Smooth muscle cell (in vitro differentiated cells): ENCODE results near the gene RIMS1. TPM values are rescaled to one million over a fixed set of nuclear protein-coding genes. Genes with fewer than 3 reads are reported as not detected.

Source experiments
- DNase-seq: peaks from one replicate; lab custom pipeline; 2025; ENCODE audit not compliant: unreplicated experiment; lab: John Stamatoyannopoulos, UW
- H2AFZ ChIP-seq: fragments of 200-600 bp; sonication (generic); 2 replicates; pipeline ENCODE4 v1.6.0; 2016; ENCODE audit warnings: antibody characterized with exemption, low read depth, mild to moderate bottlenecking
- H3F3A ChIP-seq: fragments of 200-600 bp; sonication (generic); 2 replicates; pipeline ENCODE4 v1.6.0; 2017; ENCODE audit warnings: antibody characterized with exemption, low read depth
- H3K27ac ChIP-seq: fragments of 200-600 bp; sonication (generic); 2 replicates; pipeline ENCODE4 v1.5.1; 2016; ENCODE audit warnings: low read depth, mild to moderate bottlenecking
- H3K27me3 ChIP-seq: fragments of 200-600 bp; sonication (generic); 2 replicates; pipeline ENCODE4 v1.6.1; 2016; ENCODE audit warnings: low read depth, mild to moderate bottlenecking
- H3K36me3 ChIP-seq: fragments of 200-600 bp; sonication (generic); 2 replicates; pipeline ENCODE4 v1.5.1; 2016; ENCODE audit warnings: low read depth
- H3K4me1 ChIP-seq: fragments of 200-600 bp; sonication (generic); 2 replicates; pipeline ENCODE4 v1.5.1; 2016; ENCODE audit warnings: low read depth
- H3K4me2 ChIP-seq: fragments of 200-600 bp; sonication (generic); 2 replicates; pipeline ENCODE4 v1.6.0; 2016; ENCODE audit warnings: mild to moderate bottlenecking
- H3K4me3 ChIP-seq: fragments of 200-600 bp; sonication (generic); 2 replicates; pipeline ENCODE4 v1.5.1; 2016; ENCODE audit warnings: mild to moderate bottlenecking
- H3K79me2 ChIP-seq: fragments of 200-600 bp; sonication (generic); 2 replicates; pipeline ENCODE4 v1.6.0; 2016; ENCODE audit warnings: low read depth, mild to moderate bottlenecking
- H3K9ac ChIP-seq: fragments of 200-600 bp; sonication (generic); 2 replicates; pipeline ENCODE4 v1.6.0; 2016; ENCODE audit warnings: low read depth
- H3K9me3 ChIP-seq: fragments of 200-600 bp; sonication (generic); replicated peaks from 2 replicates; pipeline ENCODE4 v1.5.1; 2016; ENCODE audit warnings: low read depth
- H4K20me1 ChIP-seq: fragments of 200-600 bp; sonication (generic); 2 replicates; pipeline ENCODE4 v1.6.0; 2016; ENCODE audit warnings: low read depth
- CTCF ChIP-seq: fragments of 200-600 bp; sonication (generic); IDR thresholded peaks from 2 replicates; pipeline ENCODE4 v1.5.1; 2017; ENCODE audit warnings: borderline replicate concordance, mild to moderate bottlenecking, antibody characterized with exemption; ENCODE audit not compliant: insufficient read depth, poor library complexity, severe bottlenecking
- WGBS: methylation state at CpG from one replicate; pipeline ENCODE4 v1.1.7; 2016; ENCODE audit warnings: low lambda C conversion rate; 5-methylcytosine and 5-hydroxymethylcytosine counted together
- polyA plus RNA-seq: library from polyadenylated mRNA; unstranded; fragments of >200 nt; fragmentation: Nextera tagmentation; extraction: Ambion mirVana; gene quantifications from 2 replicates; pipeline ENCODE4 v1.2.1, GENCODE V29; 2016
- total RNA-seq: library from RNA; depleted of rRNA; stranded (reverse); fragments of >200 nt; gene quantifications from 2 replicates; pipeline ENCODE4 v1.2.3, GENCODE V29; 2014

The RIMS1 gene
- total and polyA plus RNA-seq, 2 experiments from 2014 or later = 0.73 to 2.2 TPM

- Histone ChIP-seq H3K4me1 (no peaks in the 10 kb centered on the region), H3K27me3 (no peaks in the 10 kb centered on the region), H3K9ac (no peak overlapping the region), H3K9me3 (no peaks in the 10 kb centered on the region), H2AFZ (no peak overlapping the region), H3K4me3 (no peak overlapping the region), H3F3A (no peaks in the 10 kb centered on the region), H3K79me2 (no peaks in the 10 kb centered on the region), H3K27ac (no peak overlapping the region), H3K36me3 (no peaks in the 10 kb centered on the region), H3K4me2 (no peak overlapping the region), H4K20me1 (no peaks in the 10 kb centered on the region)
- DNase-seq = no peak
- 91% methylated on average over 1 of the region's 1 CpG for WGBS
- no peak for TF ChIP-seq CTCF
Observed at GRCh38 chr6:72094506-72094905, 208.2 kb downstream of the RIMS1 start.

GRCh38 chr6:72102561-72102960, 216.2 kb downstream of the RIMS1 start:
- Histone ChIP-seq H4K20me1 (no peaks in the 10 kb centered on the region), H3F3A (no peaks in the 10 kb centered on the region), H3K27me3 (no peaks in the 10 kb centered on the region), H3K4me3 (no peak overlapping the region), H3K9ac (no peak overlapping the region), H3K36me3 (no peaks in the 10 kb centered on the region), H3K4me2 (no peak overlapping the region), H3K79me2 (no peaks in the 10 kb centered on the region), H2AFZ (no peak overlapping the region), H3K9me3 (no peaks in the 10 kb centered on the region), H3K27ac (no peak overlapping the region), H3K4me1 (no peaks in the 10 kb centered on the region)
- no peak for TF ChIP-seq CTCF
- DNase-seq = no peak

- Histone ChIP-seq H3K9me3 (no peaks in the 10 kb centered on the region), H3K27me3 (no peaks in the 10 kb centered on the region), H3K4me3 (no peak overlapping the region), H2AFZ (no peak overlapping the region), H3K36me3 (no peaks in the 10 kb centered on the region), H3K9ac (no peak overlapping the region), H3K4me1 (no peaks in the 10 kb centered on the region), H3K79me2 (no peaks in the 10 kb centered on the region), H3K4me2 (no peak overlapping the region), H4K20me1 (no peaks in the 10 kb centered on the region), H3K27ac (no peak overlapping the region), H3F3A (no peaks in the 10 kb centered on the region)
- TF ChIP-seq CTCF = no peak
- DNase-seq = no peak
- WGBS = 65% methylated on average over 2 of the region's 2 CpGs
Observed at GRCh38 chr6:72111611-72112010, 225.3 kb downstream of the RIMS1 start.

GRCh38 chr6:72130327-72130726, 244.0 kb downstream of the RIMS1 start:
- 91% methylated on average over 2 of the region's 2 CpGs for WGBS
- no peaks in the 10 kb centered on the region for H3K36me3 ChIP-seq
- no peaks in the 10 kb centered on the region for H4K20me1 ChIP-seq
- no peak for DNase-seq
- H2AFZ ChIP-seq = no peak overlapping the region
- no peak overlapping the region for H3K27ac ChIP-seq
- no peaks in the 10 kb centered on the region for H3F3A ChIP-seq
- H3K9me3 ChIP-seq = no peaks in the 10 kb centered on the region
- H3K4me1 ChIP-seq = no peaks in the 10 kb centered on the region
- no peaks in the 10 kb centered on the region for H3K79me2 ChIP-seq
- no peaks in the 10 kb centered on the region for H3K27me3 ChIP-seq
- TF ChIP-seq CTCF = no peak
- H3K4me2 ChIP-seq = no peak overlapping the region
- no peak overlapping the region for H3K4me3 ChIP-seq
- no peak overlapping the region for H3K9ac ChIP-seq
